NOMO-1 (cell line): ENCODE data around the gene QRSL1.
"Not testable (repeated sequence)": the region's sequence is repeated elsewhere in the genome, so short reads cannot be mapped to it uniquely, and the experiment has no call there.

ENCODE experiments used
- DNase-seq, 2 experiments: peaks; one replicate each; lab custom pipeline; 2025; ENCODE audit not compliant: unreplicated experiment in 2 of 2; lab: John Stamatoyannopoulos, UW

QRSL1 gene

GRCh38 chr6:106671651-106672050, 42.3 kb downstream of the QRSL1 start:
- DNase-seq: no peak

GRCh38 chr6:106674541-106675229, 45.3 kb downstream of the QRSL1 start:
- DNase-seq: no peak

GRCh38 chr6:106677282-106677681, 47.9 kb downstream of the QRSL1 start:
- peak in 1 of 2 experiments; percentile 5 for DNase-seq

- DNase-seq: no peak
Observed at GRCh38 chr6:106684011-106684410, 54.6 kb downstream of the QRSL1 start.

GRCh38 chr6:106685833-106686232, 56.5 kb downstream of the QRSL1 start:
- no peak for DNase-seq

- DNase-seq: peak in 1 of 2 experiments; percentile 65
Observed at GRCh38 chr6:106688177-106688951, 59.0 kb downstream of the QRSL1 start.

GRCh38 chr6:106692112-106692818, 62.9 kb downstream of the QRSL1 start:
- no peak for DNase-seq

- DNase-seq: no peak
Observed at GRCh38 chr6:106692819-106693208, 63.4 kb downstream of the QRSL1 start.

- no peak for DNase-seq
Observed at GRCh38 chr6:106693418-106693817, 64.0 kb downstream of the QRSL1 start.

- DNase-seq: no peak
Observed at GRCh38 chr6:106694343-106694742, 65.0 kb downstream of the QRSL1 start.

GRCh38 chr6:106700581-106700980, 71.2 kb downstream of the QRSL1 start:
- DNase-seq: no peak

GRCh38 chr6:106701201-106701600, 71.8 kb downstream of the QRSL1 start:
- not testable (repeated sequence) for DNase-seq

- no peak for DNase-seq
Observed at GRCh38 chr6:106702046-106702445, 72.7 kb downstream of the QRSL1 start.

GRCh38 chr6:106702451-106703110, 73.2 kb downstream of the QRSL1 start:
- DNase-seq: no peak

GRCh38 chr6:106704327-106704726, 74.9 kb downstream of the QRSL1 start:
- no peak for DNase-seq

- no peak for DNase-seq
Observed at GRCh38 chr6:106705156-106705555, 75.8 kb downstream of the QRSL1 start.

GRCh38 chr6:106710580-106710979, 81.2 kb downstream of the QRSL1 start:
- no peak for DNase-seq

- DNase-seq: no peak
Observed at GRCh38 chr6:106714281-106714680, 84.9 kb downstream of the QRSL1 start.

GRCh38 chr6:106715922-106716321, 86.5 kb downstream of the QRSL1 start:
- no peak for DNase-seq

- DNase-seq: no peak
Observed at GRCh38 chr6:106716966-106717365, 87.6 kb downstream of the QRSL1 start.
